ENCODE data around the gene TBRG4. TPM values are rescaled to one million over a fixed set of nuclear protein-coding genes. Genes with fewer than 3 reads are reported as not detected.

Gene TBRG4
- total and polyA plus RNA-seq, 2 donors from 2014 or later: 45.7 to 67.8 TPM

DNA sequence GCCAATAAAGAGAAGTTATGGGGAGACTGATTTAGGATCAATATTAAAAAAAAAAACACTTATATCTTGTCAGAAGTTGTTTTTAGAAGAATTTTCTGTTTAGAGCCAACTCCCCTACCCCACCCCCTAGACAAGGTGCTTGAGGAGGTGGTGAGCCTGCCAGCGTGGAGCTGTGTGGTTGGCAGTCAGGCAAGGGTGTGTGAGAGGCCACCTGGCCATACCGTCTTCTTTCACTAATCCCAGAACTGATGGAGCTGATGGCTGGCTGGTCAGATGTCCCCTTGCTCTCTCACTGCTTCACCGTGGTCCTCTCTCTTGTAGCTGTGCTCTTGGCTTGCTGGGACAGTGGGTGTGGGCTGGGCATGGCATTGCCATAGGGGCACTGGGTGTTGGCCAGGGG is 57.1 kb downstream of the TBRG4 start:
- H3K9me3 ChIP-seq (ENCODE audit: control insufficient read depth in 2 of 3, insufficient read depth in 1 of 3, low read length in 3 of 3): no peaks in the 10 kb centered on the region
- intact Hi-C loops (cut with DNase I): no loop called here
- H3K4me1 ChIP-seq (ENCODE audit: control insufficient read depth in 2 of 3, insufficient read depth in 2 of 3, low read depth in 1 of 3, low read length in 3 of 3): no peaks in the 10 kb centered on the region
- FAIRE-seq (no peak), DNase-seq (no peak)
- no peaks in the 10 kb centered on the region for H3K27me3 ChIP-seq (ENCODE audit: control insufficient read depth, insufficient read depth, low read length)
- no peak overlapping the region for H3K27ac ChIP-seq (ENCODE audit: low read depth in 2 of 2, low read length in 2 of 2)
- peaks cover 0 to 4% (median 0%) of the 10 kb centered on the region in 3 donors for H3K36me3 ChIP-seq (ENCODE audit: control insufficient read depth in 2 of 3, insufficient read depth in 3 of 3, low read length in 3 of 3)
- TF ChIP-seq, protein P1, sequence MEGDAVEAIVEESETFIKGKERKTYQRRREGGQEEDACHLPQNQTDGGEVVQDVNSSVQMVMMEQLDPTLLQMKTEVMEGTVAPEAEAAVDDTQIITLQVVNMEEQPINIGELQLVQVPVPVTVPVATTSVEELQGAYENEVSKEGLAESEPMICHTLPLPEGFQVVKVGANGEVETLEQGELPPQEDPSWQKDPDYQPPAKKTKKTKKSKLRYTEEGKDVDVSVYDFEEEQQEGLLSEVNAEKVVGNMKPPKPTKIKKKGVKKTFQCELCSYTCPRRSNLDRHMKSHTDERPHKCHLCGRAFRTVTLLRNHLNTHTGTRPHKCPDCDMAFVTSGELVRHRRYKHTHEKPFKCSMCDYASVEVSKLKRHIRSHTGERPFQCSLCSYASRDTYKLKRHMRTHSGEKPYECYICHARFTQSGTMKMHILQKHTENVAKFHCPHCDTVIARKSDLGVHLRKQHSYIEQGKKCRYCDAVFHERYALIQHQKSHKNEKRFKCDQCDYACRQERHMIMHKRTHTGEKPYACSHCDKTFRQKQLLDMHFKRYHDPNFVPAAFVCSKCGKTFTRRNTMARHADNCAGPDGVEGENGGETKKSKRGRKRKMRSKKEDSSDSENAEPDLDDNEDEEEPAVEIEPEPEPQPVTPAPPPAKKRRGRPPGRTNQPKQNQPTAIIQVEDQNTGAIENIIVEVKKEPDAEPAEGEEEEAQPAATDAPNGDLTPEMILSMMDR (IDR thresholded peaks at IDR 0.05; ENCODE audit: borderline replicate concordance, extremely low read depth, insufficient read depth): no peak
- H3K9ac ChIP-seq (ENCODE audit: low read length in 3 of 3): no peak overlapping the region
- no peak overlapping the region for H3K4me3 ChIP-seq (ENCODE audit: low read length in 3 of 3)

DNA sequence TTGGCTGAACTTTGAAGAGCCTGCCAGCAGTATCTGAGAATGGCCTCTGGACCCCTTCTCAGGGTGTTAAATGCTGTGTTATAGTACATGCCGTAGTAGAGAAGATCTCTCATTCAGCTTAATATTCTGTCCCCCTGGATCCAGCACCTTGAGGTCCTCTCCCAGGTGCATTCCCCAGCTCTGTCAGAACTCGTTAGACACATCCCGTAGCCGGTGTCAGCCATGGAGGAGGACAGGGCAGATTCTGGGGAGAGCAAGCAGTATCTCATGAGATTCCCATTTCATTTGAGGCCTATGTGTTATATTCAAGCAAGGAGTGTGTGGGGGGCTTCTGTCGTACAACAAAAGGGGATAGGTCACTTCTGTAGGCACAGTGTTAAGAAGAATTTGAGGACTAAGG is 57.6 kb downstream of the TBRG4 start:
- no peaks in the 10 kb centered on the region for H3K9me3 ChIP-seq (ENCODE audit: control insufficient read depth in 2 of 3, insufficient read depth in 1 of 3, low read length in 3 of 3)
- H3K27me3 ChIP-seq (ENCODE audit: control insufficient read depth, insufficient read depth, low read length): no peaks in the 10 kb centered on the region
- no peak overlapping the region for H3K4me3 ChIP-seq (ENCODE audit: low read length in 3 of 3)
- H3K9ac ChIP-seq (ENCODE audit: low read length in 3 of 3): no peak overlapping the region
- H3K36me3 ChIP-seq (ENCODE audit: control insufficient read depth in 2 of 3, insufficient read depth in 3 of 3, low read length in 3 of 3): peaks cover 0 to 4% (median 0%) of the 10 kb centered on the region in 3 donors
- DNase-seq (no peak), FAIRE-seq (no peak)
- H3K4me1 ChIP-seq (ENCODE audit: control insufficient read depth in 2 of 3, insufficient read depth in 2 of 3, low read depth in 1 of 3, low read length in 3 of 3): no peaks in the 10 kb centered on the region
- H3K27ac ChIP-seq (ENCODE audit: low read depth in 2 of 2, low read length in 2 of 2): no peak overlapping the region
- TF ChIP-seq, protein P1 (IDR thresholded peaks at IDR 0.05; ENCODE audit: borderline replicate concordance, extremely low read depth, insufficient read depth): no peak
- intact Hi-C loops (cut with DNase I): no loop called here

DNA sequence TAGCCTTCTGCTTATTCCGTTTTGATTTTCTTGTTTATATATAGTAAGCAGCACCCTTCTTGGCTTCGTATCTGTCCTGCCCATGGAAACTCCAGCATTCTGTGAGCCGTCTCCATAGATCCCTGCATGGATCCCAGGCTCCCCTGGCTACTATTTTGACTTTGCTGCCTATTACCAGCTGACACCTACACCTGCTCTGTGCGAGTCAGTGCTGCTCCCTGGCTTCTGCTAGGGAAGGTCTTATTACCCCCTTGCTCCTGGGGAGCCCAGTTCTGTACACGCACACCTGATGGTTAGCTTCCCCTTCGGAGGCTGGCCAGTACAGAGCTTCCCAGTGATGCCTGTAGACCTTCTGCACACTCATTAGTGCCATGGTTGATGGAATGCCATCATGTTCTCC is 58.1 kb downstream of the TBRG4 start:
- H3K4me3 ChIP-seq (ENCODE audit: low read length in 3 of 3): no peak overlapping the region
- no peak for FAIRE-seq
- H3K36me3 ChIP-seq (ENCODE audit: control insufficient read depth in 2 of 3, insufficient read depth in 3 of 3, low read length in 3 of 3): peaks cover 0 to 4% (median 0%) of the 10 kb centered on the region in 3 donors
- no peak overlapping the region for H3K27ac ChIP-seq (ENCODE audit: low read depth in 2 of 2, low read length in 2 of 2)
- intact Hi-C loops (cut with DNase I): no loop called here
- H3K27me3 ChIP-seq (ENCODE audit: control insufficient read depth, insufficient read depth, low read length): no peaks in the 10 kb centered on the region
- TF ChIP-seq, protein P1 (IDR thresholded peaks at IDR 0.05; ENCODE audit: borderline replicate concordance, extremely low read depth, insufficient read depth): no peak
- DNase-seq: no peak
- H3K9ac ChIP-seq (ENCODE audit: low read length in 3 of 3): no peak overlapping the region
- no peaks in the 10 kb centered on the region for H3K4me1 ChIP-seq (ENCODE audit: control insufficient read depth in 2 of 3, insufficient read depth in 2 of 3, low read depth in 1 of 3, low read length in 3 of 3)
- H3K9me3 ChIP-seq (ENCODE audit: control insufficient read depth in 2 of 3, insufficient read depth in 1 of 3, low read length in 3 of 3): no peaks in the 10 kb centered on the region

DNA sequence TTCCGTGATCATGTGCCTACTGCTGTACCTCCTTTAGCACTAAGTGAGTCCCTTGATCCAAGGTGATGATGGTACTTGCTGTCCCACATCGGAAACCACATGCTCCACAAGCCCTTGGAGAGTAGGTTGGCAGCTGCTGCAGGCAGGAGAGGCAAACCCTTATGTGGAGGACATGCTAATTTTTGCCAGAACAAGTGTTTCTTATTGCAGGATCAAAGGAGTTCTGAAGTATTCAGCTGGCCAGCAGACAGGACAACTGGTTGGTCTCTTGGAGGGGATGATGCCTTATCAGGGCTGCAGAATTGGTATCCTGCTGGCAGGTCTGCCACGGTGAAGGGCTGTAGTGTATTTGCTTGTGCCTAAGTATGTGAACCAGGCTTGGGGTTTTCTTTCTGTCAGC is 59.5 kb downstream of the TBRG4 start:
- TF ChIP-seq, protein P1 (IDR thresholded peaks at IDR 0.05; ENCODE audit: borderline replicate concordance, extremely low read depth, insufficient read depth): no peak
- DNase-seq (no peak), FAIRE-seq (no peak)
- Histone ChIP-seq H3K4me1 (ENCODE audit: control insufficient read depth in 2 of 3, insufficient read depth in 2 of 3, low read depth in 1 of 3, low read length in 3 of 3) (no peaks in the 10 kb centered on the region), H3K36me3 (ENCODE audit: control insufficient read depth in 2 of 3, insufficient read depth in 3 of 3, low read length in 3 of 3) (peaks cover 0 to 5% (median 0%) of the 10 kb centered on the region in 3 donors), H3K27me3 (ENCODE audit: control insufficient read depth, insufficient read depth, low read length) (no peaks in the 10 kb centered on the region), H3K4me3 (ENCODE audit: low read length in 3 of 3) (no peak overlapping the region), H3K9ac (ENCODE audit: low read length in 3 of 3) (no peak overlapping the region), H3K27ac (ENCODE audit: low read depth in 2 of 2, low read length in 2 of 2) (no peak overlapping the region), H3K9me3 (ENCODE audit: control insufficient read depth in 2 of 3, insufficient read depth in 1 of 3, low read length in 3 of 3) (no peaks in the 10 kb centered on the region)
- intact Hi-C loops (cut with DNase I): no loop called here
